Globus pallidus (tissue), 1 donor: Measurements from ENCODE around the gene SCEL.
"Not testable (repeated sequence)": the region's sequence is repeated elsewhere in the genome, so short reads cannot be mapped to it uniquely, and the experiment has no call there.

Experiments
- DNase-seq: peaks from one replicate; pipeline ENCODE4 v3.0.0-alpha.2; 2015; ENCODE audit warnings: low spot score

The SCEL gene

DNA sequence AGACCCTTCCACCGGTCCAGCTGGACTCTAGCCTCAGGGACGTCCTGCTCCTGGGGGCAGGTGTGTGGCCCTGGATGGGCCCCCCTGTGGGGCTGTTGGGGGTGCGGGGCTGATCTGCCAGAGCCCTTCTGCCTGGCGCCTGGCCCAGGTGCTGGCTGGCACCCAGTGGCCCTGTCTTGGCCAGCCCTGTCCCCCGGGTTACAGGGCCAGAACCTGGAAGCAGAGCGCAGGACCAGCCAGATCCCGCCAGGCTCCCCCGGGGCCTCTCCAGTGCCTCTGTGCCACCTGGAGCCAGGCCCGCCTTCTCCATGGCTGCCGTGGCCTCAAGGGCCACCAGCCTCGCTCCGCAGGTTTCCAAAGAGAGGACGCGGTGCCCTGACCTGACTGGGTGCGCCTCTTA lies 127.3 kb downstream of the SCEL start:
- not testable (repeated sequence) for DNase-seq

DNA sequence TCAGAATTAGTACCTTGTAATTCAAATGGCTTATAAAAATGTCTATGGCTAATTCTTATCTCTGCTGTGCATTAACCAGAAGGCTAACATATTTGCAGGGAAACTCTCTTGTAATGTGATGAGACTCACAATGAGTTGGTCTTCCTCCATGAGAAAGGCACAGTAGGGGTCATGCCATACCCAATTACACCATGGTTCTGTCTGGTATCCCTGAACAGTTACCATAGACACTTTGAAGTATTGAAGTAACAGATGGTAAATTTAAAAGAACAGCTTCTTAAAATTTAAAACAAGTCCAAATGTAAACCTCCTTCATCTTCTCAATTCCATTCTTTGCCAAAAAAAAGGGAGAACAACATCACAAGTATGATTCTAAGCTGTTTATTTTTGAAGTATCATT lies 139.3 kb downstream of the SCEL start:
- DNase-seq: no peak

DNA sequence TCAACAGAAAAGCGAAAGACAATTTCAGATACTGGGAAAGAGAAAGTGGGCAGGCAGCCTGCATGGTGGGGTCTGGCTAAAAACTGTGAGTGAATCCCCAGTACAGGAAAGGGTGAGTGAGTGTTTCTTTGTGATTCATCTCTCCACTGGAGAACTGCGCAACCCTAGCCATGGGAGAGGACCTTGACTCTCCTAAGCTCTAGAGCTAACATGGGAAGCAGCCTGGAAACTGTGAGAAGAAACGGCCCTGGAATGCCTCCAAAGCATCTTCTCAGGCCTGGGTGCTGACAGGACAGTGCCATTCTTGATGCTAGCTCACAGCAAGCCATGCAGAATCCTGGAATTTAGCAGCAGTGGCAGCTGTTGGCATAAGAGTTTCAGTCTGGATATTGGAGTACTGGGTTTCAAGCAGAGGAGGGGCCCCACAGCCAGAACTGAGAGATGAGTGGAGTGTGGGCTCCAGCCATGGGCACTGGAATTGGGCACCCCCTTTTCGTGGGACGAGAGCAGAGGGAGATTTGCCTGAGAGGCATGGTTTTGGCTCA lies 143.3 kb downstream of the SCEL start:
- DNase-seq: no peak

DNA sequence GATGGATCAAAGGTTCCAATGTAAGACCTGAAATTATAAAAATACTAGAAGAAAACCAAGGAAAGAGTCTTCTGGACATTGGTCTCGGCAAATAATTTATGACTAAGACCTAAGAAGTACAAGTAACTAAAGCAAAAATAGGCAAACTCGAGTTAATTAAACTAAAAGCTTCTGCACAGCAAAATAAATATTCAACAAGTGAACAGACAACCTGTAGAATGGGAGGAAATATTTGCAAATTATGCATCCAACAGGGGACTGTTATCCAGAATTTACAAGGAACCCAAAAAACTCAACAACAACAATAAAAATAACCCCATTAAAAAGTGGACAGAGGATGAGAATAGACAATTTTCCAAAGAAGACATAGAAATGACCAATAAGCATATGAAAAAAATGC lies 152.3 kb downstream of the SCEL start:
- DNase-seq: no peak

DNA sequence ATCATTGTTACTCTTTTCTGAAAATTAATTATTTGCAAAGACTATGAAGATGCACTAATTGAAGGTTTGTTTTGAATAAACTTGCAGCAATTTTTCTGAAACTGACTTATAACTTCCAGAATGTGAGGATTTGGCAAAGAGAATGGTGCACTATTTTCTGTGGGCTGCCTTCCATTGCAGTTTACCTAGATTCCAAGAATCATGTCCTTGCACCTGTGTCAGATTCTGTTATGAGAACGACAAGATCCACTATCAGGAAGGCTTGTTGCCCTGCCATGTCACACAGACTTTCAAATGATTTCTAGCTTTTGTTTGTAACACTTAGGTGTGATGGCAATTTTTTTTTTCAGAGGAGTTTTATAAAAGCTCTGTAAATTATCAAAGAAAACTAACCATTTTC lies 156.4 kb downstream of the SCEL start:
- DNase-seq: peak; percentile 40

DNA sequence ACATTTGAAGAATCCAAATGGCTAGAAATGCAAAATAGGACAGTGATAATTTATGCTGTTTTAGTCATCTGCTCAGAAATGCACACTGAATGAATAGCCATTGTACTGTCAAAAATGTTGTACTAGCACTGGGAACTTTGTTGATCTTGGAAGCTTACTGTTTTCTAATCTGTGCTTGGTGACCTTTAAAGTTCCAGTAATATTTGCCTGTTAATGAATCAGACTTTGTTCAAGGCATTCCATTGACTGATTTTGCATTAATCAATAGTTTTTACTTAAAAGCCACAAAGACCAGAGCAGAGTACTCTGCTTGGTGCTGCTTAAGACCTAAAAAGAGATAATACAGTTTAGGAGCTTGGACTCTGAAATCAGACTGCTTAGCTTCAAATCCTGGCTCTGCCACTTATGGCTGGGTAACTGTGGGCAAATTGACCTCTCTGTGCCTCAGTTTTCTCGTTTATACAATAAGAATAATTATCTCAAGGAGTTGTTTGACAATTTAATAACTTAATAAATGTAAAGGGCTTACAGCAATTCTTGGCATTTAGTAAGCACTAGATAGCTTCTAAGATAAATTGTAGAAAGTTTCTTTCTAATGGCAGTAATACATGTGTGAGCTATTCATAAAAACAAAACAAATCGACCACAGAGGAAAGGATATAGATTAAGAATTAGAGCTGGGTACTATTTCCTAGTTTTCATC lies 157.4 kb downstream of the SCEL start:
- DNase-seq: peak; percentile 83

DNA sequence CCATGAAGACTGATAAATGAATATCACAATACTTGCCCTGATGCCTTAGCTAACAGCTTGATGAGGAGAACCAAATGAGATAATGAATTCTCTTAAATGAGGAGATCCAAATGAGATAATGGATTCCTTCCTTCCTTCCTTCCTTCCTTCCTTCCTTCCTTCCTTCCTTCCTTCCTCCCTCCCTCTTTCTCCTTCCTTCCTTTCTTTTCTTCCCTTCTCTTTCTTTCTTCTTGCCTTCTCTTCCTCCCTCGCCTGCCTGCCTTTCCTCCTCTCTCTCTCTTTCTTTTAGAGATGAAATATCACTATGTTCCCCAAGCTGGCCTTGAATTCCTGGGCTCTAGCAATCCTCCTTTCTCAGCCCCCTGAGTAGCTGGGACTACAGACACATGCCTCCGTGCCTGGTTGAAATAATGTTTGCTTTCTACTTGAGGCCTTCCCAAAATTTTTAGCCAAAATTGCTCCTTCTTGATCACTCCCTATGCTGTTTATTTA lies 158.0 kb downstream of the SCEL start:
- DNase-seq: no peak
